Neural cell (in vitro differentiated cells): Measurements from ENCODE around the gene CALY.

Source experiments
- EP300 ChIP-seq: fragments of 450-650 bp; conservative IDR thresholded peaks from 2 replicates; pipeline ENCODE4 v1.6.1; 2014; ENCODE audit warnings: antibody characterized with exemption, mild to moderate bottlenecking, moderate library complexity; ENCODE audit not compliant: poor library complexity, severe bottlenecking
- EZH2 ChIP-seq: fragments of 200-600, 300-800 bp; shearing (Covaris generic), sonication (generic); IDR thresholded peaks from 2 replicates; pipeline ENCODE4 v1.6.1; 2014; ENCODE audit warnings: antibody characterized with exemption, low read length, borderline replicate concordance, mild to moderate bottlenecking; ENCODE audit not compliant: insufficient read depth, poor library complexity, severe bottlenecking
- MXI1 ChIP-seq: fragments of 450-650 bp; conservative IDR thresholded peaks from 2 replicates; pipeline ENCODE4 v1.6.1; 2014; ENCODE audit warnings: antibody characterized with exemption, mild to moderate bottlenecking; ENCODE audit not compliant: poor library complexity, severe bottlenecking
- POLR2AphosphoS5 ChIP-seq: IDR thresholded peaks from 2 replicates; pipeline ENCODE4 v1.6.1; 2012
- RAD21 ChIP-seq: fragments of 450-650 bp; conservative IDR thresholded peaks from 2 replicates; pipeline ENCODE4 v1.6.1; 2014; ENCODE audit warnings: antibody characterized with exemption, mild to moderate bottlenecking, moderate library complexity
- TAF1 ChIP-seq: IDR thresholded peaks from 2 replicates; pipeline ENCODE4 v1.6.1; 2012; ENCODE audit warnings: low read depth
- TF ChIP-seq, protein P1 (sequence below): fragments of 450-650 bp; IDR thresholded peaks from 2 replicates; pipeline ENCODE4 v1.5.1; 2014; ENCODE audit warnings: antibody characterized with exemption, mild to moderate bottlenecking, moderate library complexity; ENCODE audit not compliant: poor library complexity, severe bottlenecking
- TF ChIP-seq, protein P2 (sequence below): IDR thresholded peaks from 2 replicates; pipeline ENCODE4 v1.6.1; 2012; ENCODE audit warnings: borderline replicate concordance

DNA sequence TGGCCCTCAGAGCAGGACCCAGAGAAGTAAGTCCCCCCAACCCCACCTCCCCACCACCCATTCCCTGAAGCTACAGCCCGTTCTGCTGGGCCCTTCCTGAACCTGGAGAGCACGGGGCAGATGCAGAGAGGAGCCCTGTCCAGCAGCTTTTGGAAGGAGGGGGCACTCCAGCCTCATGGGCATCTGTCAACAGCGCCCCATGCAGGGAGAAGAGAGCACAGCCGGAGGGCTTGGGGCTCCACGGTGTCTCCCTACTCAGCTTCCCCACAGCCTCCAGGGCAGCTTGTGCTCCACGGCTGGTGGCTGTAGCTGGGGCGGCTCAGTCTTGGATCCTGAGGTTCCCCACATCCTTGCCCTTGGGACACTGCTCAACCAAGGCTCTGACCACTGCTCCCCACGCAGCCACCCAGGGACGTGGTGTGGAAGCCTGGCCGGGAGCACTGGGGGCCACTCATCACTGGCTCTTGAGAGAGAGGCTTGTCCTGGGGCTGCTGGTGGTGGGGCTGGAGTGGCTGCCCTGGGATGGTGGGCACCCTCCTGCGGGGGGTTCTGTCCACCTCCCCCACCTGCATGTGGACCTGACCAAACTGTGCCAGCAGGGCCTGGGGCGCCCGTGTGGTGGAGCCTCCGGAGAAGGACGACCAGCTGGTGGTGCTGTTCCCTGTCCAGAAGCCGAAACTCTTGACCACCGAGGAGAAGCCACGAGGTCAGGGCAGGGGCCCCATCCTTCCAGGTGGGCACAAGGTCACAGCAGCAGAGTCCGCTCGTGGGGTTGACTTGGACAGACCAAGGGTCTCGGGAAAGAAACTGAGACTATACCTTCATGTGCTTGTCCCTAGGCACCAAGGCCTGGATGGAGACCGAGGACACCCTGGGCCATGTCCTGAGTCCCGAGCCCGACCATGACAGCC, 15.0 kb upstream of the CALY start:
- TF ChIP-seq EP300 (no peak), TAF1 (no peak), POLR2AphosphoS5 (no peak), EZH2 (no peak), MXI1 (no peak), RAD21 (no peak)
- TF ChIP-seq, protein P1, sequence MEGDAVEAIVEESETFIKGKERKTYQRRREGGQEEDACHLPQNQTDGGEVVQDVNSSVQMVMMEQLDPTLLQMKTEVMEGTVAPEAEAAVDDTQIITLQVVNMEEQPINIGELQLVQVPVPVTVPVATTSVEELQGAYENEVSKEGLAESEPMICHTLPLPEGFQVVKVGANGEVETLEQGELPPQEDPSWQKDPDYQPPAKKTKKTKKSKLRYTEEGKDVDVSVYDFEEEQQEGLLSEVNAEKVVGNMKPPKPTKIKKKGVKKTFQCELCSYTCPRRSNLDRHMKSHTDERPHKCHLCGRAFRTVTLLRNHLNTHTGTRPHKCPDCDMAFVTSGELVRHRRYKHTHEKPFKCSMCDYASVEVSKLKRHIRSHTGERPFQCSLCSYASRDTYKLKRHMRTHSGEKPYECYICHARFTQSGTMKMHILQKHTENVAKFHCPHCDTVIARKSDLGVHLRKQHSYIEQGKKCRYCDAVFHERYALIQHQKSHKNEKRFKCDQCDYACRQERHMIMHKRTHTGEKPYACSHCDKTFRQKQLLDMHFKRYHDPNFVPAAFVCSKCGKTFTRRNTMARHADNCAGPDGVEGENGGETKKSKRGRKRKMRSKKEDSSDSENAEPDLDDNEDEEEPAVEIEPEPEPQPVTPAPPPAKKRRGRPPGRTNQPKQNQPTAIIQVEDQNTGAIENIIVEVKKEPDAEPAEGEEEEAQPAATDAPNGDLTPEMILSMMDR: no peak
- TF ChIP-seq, protein P2, sequence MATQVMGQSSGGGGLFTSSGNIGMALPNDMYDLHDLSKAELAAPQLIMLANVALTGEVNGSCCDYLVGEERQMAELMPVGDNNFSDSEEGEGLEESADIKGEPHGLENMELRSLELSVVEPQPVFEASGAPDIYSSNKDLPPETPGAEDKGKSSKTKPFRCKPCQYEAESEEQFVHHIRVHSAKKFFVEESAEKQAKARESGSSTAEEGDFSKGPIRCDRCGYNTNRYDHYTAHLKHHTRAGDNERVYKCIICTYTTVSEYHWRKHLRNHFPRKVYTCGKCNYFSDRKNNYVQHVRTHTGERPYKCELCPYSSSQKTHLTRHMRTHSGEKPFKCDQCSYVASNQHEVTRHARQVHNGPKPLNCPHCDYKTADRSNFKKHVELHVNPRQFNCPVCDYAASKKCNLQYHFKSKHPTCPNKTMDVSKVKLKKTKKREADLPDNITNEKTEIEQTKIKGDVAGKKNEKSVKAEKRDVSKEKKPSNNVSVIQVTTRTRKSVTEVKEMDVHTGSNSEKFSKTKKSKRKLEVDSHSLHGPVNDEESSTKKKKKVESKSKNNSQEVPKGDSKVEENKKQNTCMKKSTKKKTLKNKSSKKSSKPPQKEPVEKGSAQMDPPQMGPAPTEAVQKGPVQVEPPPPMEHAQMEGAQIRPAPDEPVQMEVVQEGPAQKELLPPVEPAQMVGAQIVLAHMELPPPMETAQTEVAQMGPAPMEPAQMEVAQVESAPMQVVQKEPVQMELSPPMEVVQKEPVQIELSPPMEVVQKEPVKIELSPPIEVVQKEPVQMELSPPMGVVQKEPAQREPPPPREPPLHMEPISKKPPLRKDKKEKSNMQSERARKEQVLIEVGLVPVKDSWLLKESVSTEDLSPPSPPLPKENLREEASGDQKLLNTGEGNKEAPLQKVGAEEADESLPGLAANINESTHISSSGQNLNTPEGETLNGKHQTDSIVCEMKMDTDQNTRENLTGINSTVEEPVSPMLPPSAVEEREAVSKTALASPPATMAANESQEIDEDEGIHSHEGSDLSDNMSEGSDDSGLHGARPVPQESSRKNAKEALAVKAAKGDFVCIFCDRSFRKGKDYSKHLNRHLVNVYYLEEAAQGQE: no peak
